AG04449 (cell line): Measurements from ENCODE around the gene RANBP9.
A peak's percentile ranks its signal among the peaks of the same experiment; 100 is the strongest.

Source experiments
- CTCF ChIA-PET: fragments of 350-600 bp; formaldehyde crosslinking; extraction: SDS; loops from one replicate; lab custom pipeline; 2021; ENCODE audit warnings: antibody characterized with exemption; lab: Yijun Ruan, JAX
- POLR2A ChIA-PET: fragments of 400-600, 350-600 bp; formaldehyde crosslinking; extraction: SDS; loops from one replicate; lab custom pipeline; 2020; ENCODE audit warnings: antibody characterized with exemption, inconsistent platforms; lab: Yijun Ruan, JAX
- DNase-seq: peaks from one replicate; pipeline ENCODE4 v3.0.0-alpha.2; 2010; ENCODE audit warnings: low read depth, low spot score
- H3K4me3 ChIP-seq: 2 replicates; pipeline ENCODE4 v1.5.1; 2011; ENCODE audit warnings: low read depth, mild to moderate bottlenecking, control low read depth, low read length
- TF ChIP-seq, protein P1 (sequence below): IDR thresholded peaks from one replicate; pipeline ENCODE4 v1.5.1; 2011; ENCODE audit warnings: mild to moderate bottlenecking, moderate library complexity, low read length, control low read depth, inconsistent platforms; ENCODE audit not compliant: insufficient read depth; ENCODE audit errors: missing control alignments

The RANBP9 gene

DNA sequence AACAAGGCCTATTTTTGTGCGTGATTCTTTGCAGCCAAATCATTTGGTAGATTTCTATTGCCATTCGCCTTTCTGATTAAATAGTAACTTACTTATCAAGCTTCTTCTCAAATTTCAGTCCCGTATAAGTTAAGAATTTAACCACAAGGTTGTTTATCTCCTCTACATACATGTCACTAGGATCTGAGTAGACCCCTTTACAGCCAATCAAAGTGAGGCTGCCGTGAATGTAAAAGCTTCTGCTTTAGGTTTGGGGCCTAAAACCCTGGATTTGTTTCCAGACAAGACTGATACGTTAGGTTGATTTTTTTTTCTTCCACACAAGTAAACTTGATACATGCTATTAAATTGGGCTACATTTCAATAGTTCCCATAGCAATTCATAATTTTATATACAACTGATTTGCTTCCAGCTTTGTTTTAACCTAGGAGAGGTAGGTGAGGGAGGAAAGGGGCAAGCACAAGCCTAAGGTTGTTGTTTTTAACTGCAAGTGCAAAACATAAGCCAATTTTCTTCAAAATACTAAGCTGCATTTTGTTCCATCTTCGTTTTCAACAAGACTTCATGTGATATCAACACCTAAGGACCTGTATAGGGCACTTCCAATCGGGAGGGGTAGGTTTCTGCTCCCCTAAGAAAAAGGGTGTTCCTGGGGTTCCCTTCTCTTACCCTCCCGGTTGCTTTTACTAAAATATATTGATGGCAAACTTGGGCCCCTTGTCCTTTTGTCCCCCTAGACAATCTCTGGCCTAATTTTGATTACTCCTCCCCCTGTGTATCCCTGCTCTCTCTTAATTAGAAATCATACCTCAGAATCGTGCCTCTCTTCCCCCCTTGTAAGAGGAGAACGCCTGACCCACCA is 1.7 kb downstream of the RANBP9 start:
- H3K4me3 ChIP-seq = peak overlapping the region; percentile 78
- CTCF ChIA-PET = interaction anchor here (0.7 to 3.7 kb wide), 8 partner anchors 10 to 135 kb away, joined by 3 to 19 read pairs (median 4); partner anchors contain the start of genes NOL7 and SIRT5
- POLR2A ChIA-PET = interaction anchor here (3.4 kb wide), 1 partner anchor 95 kb away, joined by 16 read pairs; the partner anchor contains the start of gene NOL7
- TF ChIP-seq, protein P1, sequence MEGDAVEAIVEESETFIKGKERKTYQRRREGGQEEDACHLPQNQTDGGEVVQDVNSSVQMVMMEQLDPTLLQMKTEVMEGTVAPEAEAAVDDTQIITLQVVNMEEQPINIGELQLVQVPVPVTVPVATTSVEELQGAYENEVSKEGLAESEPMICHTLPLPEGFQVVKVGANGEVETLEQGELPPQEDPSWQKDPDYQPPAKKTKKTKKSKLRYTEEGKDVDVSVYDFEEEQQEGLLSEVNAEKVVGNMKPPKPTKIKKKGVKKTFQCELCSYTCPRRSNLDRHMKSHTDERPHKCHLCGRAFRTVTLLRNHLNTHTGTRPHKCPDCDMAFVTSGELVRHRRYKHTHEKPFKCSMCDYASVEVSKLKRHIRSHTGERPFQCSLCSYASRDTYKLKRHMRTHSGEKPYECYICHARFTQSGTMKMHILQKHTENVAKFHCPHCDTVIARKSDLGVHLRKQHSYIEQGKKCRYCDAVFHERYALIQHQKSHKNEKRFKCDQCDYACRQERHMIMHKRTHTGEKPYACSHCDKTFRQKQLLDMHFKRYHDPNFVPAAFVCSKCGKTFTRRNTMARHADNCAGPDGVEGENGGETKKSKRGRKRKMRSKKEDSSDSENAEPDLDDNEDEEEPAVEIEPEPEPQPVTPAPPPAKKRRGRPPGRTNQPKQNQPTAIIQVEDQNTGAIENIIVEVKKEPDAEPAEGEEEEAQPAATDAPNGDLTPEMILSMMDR = no peak
- DNase-seq = no peak

DNA sequence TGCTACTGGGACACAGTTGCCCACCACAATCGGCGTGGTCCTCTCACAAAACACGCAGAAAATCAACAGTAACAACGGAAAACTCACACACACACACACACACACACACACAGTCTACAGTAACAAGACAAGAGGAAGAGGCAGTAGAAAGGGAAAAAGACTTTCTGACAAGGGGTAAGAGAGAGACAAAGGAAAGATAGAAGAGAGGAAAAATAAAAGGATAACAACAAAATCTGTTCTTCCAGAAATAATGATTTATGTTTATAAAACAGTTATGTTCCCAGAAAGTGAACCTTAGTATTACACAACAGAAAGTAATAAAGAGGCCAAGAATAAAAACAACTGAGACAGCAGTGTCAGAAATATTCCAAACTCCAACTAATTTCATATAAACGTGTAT is 2.9 kb downstream of the RANBP9 start:
- H3K4me3 ChIP-seq = peak overlapping the region; percentile 78
- POLR2A ChIA-PET = no interaction called here
- CTCF ChIA-PET = interaction anchor here (1.5 to 2.4 kb wide), 3 partner anchors 13 to 134 kb away, joined by 3 to 19 read pairs (median 8); partner anchors contain the start of genes NOL7 and SIRT5
- TF ChIP-seq, protein P1 = no peak
- DNase-seq = no peak

DNA sequence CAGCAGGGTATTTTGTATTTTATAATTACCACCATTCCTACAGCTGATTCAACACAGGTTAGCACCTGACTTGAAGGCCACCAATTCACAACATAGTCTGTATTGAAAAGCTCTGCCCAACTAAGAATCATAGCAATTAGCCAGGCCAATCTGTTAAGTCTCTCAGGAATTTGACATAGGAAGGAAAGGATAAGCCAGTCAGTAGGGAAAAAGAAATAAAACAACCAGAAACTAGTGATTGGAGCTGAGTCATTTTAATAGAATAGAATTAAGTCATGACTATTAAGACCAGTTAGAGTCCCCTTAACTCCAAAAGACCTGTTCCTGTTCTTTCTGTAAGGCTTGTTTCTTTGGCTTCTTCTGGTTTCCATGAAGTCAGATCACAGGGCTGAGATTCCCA is 8.1 kb downstream of the RANBP9 start:
- ChIA-PET POLR2A (no interaction called here), CTCF (interaction anchor here (1.1 kb wide), 1 partner anchor 27 kb away, joined by 3 read pairs; no protein-coding TSS in a partner anchor)

DNA sequence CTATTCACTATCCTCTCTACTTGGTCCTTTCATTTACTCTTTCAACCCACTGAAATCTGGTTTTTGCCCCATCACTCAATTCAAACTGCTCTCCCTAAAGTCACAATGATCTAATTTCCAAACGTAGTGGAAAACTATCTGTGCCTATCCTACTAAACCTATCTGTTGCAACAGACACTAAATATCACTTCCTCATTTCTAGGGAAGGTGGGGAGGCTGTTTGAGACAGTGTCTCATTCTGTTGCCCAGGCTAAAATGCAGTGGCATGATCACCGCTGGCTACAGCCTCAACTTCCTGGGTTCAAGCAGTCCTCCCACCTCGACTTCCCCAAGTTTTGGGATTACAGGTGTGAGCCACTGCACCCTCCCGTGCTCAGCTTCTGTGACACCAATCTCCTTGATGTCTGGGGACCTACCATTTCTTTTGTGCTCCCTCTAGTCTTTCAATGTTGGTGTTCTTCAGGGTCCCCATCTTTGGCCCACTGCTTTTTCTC is 8.8 kb downstream of the RANBP9 start:
- CTCF ChIA-PET = no interaction called here

More for the DNA sequence above, 8.1 kb downstream of the RANBP9 start:
- no peak for DNase-seq
- no peak overlapping the region for H3K4me3 ChIP-seq
- TF ChIP-seq, protein P1 = no peak

DNA sequence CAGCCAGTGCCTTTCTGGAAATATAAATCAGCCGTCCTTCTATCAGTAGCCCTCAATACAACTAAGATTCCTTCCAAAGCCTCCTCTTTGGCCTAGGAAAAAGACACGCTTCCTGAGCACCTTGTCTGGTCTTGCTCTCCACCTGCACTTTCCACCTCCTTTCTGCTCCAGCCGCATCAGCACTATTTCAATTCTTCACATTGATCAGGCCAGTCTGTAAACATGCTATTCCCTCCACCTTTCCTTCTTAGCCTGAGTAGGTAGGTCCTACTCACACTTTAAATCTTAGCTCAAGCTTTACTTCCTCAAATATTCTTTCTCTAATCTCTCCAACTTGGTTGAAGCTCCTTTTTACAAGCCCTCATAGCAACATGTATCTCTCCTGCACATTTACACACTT is 11.4 kb downstream of the RANBP9 start:
- ChIA-PET CTCF (interaction anchor here (1.2 to 3.1 kb wide), 5 partner anchors 11 to 95 kb away, joined by 3 to 16 read pairs (median 4); partner anchors contain the start of genes NOL7 and RANBP9), POLR2A (no interaction called here)
- TF ChIP-seq, protein P1 = no peak
- no peak overlapping the region for H3K4me3 ChIP-seq
- DNase-seq = no peak

More for the DNA sequence above, 8.8 kb downstream of the RANBP9 start:
- no peak for DNase-seq
- POLR2A ChIA-PET = no interaction called here
- TF ChIP-seq, protein P1 = no peak
- no peak overlapping the region for H3K4me3 ChIP-seq

DNA sequence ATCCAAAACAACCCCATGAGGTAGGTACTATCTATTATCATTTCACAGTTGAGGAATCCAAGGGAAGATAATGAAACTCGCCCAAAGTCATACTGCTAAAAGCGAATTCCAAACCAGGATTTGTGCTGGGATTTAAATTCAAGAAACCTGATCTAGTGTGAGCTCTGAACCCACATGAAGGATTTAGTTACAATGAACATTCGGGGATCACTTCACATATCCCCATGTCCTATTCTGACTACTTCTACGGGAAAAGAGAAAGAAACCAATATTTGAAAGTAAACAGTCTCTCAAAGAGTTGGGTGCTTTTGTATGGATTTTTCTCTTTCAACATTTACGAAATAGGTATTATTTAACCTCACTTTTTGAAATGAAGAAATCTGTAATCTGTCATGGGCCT is 12.9 kb downstream of the RANBP9 start:
- CTCF ChIA-PET = interaction anchor here (3.1 kb wide), 1 partner anchor 12 kb away, joined by 16 read pairs; the partner anchor contains the start of gene RANBP9
- POLR2A ChIA-PET = no interaction called here
- no peak for DNase-seq
- TF ChIP-seq, protein P1 = no peak
- no peak overlapping the region for H3K4me3 ChIP-seq
